HepG2 (cell line): ENCODE results near the gene NKPD1. TPM values are rescaled to one million over a fixed set of nuclear protein-coding genes. Genes with fewer than 3 reads are reported as not detected.
A peak's percentile ranks its signal among the peaks of the same experiment; 100 is the strongest.

ENCODE experiments used
- ELF3 ChIP-seq: IDR thresholded peaks from 2 replicates; pipeline ENCODE4 v1.6.1; 2016; ENCODE audit warnings: missing genetic modification reagents, missing compliant biosample characterization
- FOXK2 ChIP-seq: fragments of 450-650 bp; IDR thresholded peaks from 2 replicates; pipeline ENCODE4 v1.6.1; 2016
- MAZ ChIP-seq, 2 experiments: sonication (generic) in 1 of 2; formaldehyde crosslinking in 1 of 2; IDR thresholded peaks; 2 replicates each; pipeline versions ENCODE4 v1.5.0 to v1.6.1; 2012 to 2020; ENCODE audit warnings: low read depth in 2 of 2, mild to moderate bottlenecking in 2 of 2, borderline replicate concordance in 1 of 2, improper control_type of control experiment in 1 of 2, low read length in 1 of 2, missing genetic modification reagents in 1 of 2, moderate library complexity in 1 of 2
- NFYB ChIP-seq: sonication (generic); formaldehyde crosslinking; IDR thresholded peaks from 2 replicates; pipeline ENCODE4 v1.4.0; 2020; ENCODE audit warnings: missing genetic modification reagents
- SATB2 ChIP-seq: sonication (generic); formaldehyde crosslinking; IDR thresholded peaks from 2 replicates; pipeline ENCODE4 v1.5.0; 2020; ENCODE audit warnings: missing genetic modification reagents
- SETDB1 ChIP-seq: sonication (generic); formaldehyde crosslinking; IDR thresholded peaks from 2 replicates; pipeline ENCODE4 v1.5.1; 2020; ENCODE audit warnings: missing genetic modification reagents, mild to moderate bottlenecking, borderline replicate concordance
- SMAD3 ChIP-seq: sonication (generic); formaldehyde crosslinking; IDR thresholded peaks from 2 replicates; pipeline ENCODE4 v1.4.0; 2020; ENCODE audit warnings: missing genetic modification reagents
- SP2 ChIP-seq: sonication (generic); formaldehyde crosslinking; IDR thresholded peaks from 2 replicates; pipeline ENCODE4 v1.5.1; 2020; ENCODE audit warnings: mild to moderate bottlenecking, missing genetic modification reagents
- SP5 ChIP-seq: IDR thresholded peaks from 2 replicates; pipeline ENCODE4 v1.6.1; 2016; ENCODE audit warnings: low read depth, borderline replicate concordance
- YEATS2 ChIP-seq: sonication (generic); formaldehyde crosslinking; IDR thresholded peaks from 2 replicates; pipeline ENCODE4 v1.4.0; 2020; ENCODE audit warnings: missing genetic modification reagents, borderline replicate concordance
- ZFX ChIP-seq: sonication (generic); formaldehyde crosslinking; IDR thresholded peaks from 2 replicates; pipeline ENCODE4 v1.4.0; 2020; ENCODE audit warnings: mild to moderate bottlenecking, low read depth, missing genetic modification reagents, moderate library complexity
- ZKSCAN8 ChIP-seq: IDR thresholded peaks from 2 replicates; pipeline ENCODE4 v1.6.1; 2016; ENCODE audit warnings: borderline replicate concordance, missing genetic modification reagents, missing compliant biosample characterization
- ZNF180 ChIP-seq: sonication (generic); formaldehyde crosslinking; IDR thresholded peaks from 2 replicates; pipeline ENCODE4 v1.4.0; 2020; ENCODE audit warnings: low read depth, missing genetic modification reagents, borderline replicate concordance
- ZNF292 ChIP-seq: sonication (generic); formaldehyde crosslinking; IDR thresholded peaks from 2 replicates; pipeline ENCODE4 v1.8.1; 2022; ENCODE audit warnings: mild to moderate bottlenecking, low read depth, missing genetic modification reagents, borderline replicate concordance
- ZNF720 ChIP-seq: sonication (generic); formaldehyde crosslinking; IDR thresholded peaks from 2 replicates; pipeline ENCODE4 v1.4.0; 2020; ENCODE audit warnings: missing genetic modification reagents
- polyA plus RNA-seq, 8 experiments: library from polyadenylated mRNA; depleted of rRNA in 3 of 8; stranded (reverse) in 7 of 8; unstranded in 1 of 8; fragments of >200 nt; fragmentation: Illumina TruSeq in 4 of 8; extraction: Trizol in 4 of 8; gene quantifications; 2 replicates each; pipeline versions ENCODE4 v1.2.1 to v1.2.3, GENCODE V29; 2011 to 2016; ENCODE audit warnings: low read depth in 4 of 8, missing spikeins in 1 of 8, mixed read lengths in 1 of 8; ENCODE audit not compliant: insufficient read depth in 1 of 8
- total RNA-seq, 5 experiments: library from RNA; depleted of rRNA; stranded (reverse); fragments of >200 nt; fragmentation: Illumina TruSeq; extraction: Trizol; gene quantifications; 2 replicates each; pipeline ENCODE4 v1.2.3, GENCODE V29; 2016; ENCODE audit warnings: low read depth in 1 of 5
- TF ChIP-seq, protein P1 (sequence below): sonication (generic); formaldehyde crosslinking; IDR thresholded peaks from 2 replicates; pipeline ENCODE4 v1.4.0; 2020; ENCODE audit warnings: low read depth, missing genetic modification reagents
- TF ChIP-seq, protein P2 (sequence below): IDR thresholded peaks from 2 replicates; pipeline ENCODE4 v1.6.1; 2012; ENCODE audit warnings: inconsistent platforms
- TF ChIP-seq, protein P3 (sequence below): sonication (generic); formaldehyde crosslinking; conservative IDR thresholded peaks from 2 replicates; pipeline ENCODE4 v1.8.0; 2022; ENCODE audit warnings: mild to moderate bottlenecking, moderate library complexity, missing genetic modification reagents
- TF ChIP-seq, protein P4 (sequence below): sonication (generic); formaldehyde crosslinking; conservative IDR thresholded peaks from 2 replicates; pipeline ENCODE4 v1.4.0; 2020; ENCODE audit warnings: missing genetic modification reagents

The NKPD1 gene
- total and polyA plus RNA-seq, 2 of the 13 experiments (the other 11 are each of a cell fraction or from before 2014, with no cell fraction given): 0.03 TPM; not detected in 1

DNA sequence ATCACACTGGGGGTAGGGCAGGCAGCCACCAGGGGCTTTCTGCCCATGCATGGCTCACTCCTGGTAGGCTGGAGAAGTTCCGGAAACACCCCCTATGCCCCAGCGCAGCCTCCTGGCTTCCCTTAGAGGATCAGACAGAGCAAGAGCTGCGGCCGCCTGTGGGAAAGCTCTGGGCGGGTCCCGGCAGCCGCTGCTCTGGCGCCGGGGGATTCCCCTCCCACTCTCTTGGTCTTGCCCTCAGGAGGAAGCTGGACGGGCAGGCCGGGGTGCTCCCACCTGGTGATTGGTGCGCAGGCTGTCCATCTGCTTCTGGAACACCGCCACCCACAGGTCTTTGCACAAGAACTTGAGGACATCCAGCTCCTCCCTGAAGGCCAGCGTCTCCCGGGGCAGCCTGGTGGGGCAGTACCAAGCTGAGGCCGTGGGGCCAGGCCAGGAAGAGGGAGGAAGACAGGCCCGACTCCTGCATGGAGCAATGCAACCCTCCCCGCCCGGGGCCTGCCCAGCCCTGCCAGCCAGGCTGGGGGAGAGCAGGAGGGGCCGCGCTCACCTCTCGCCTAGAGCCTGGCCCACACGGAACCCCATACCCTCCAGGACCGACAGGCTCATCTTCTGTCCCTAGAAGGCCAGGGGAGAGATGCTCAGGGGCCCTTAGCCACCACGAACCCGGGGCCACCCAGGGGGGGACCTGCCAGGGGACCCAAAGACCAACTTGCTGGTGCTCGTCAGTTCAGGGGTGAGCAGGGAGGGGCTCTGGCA lies 4.0 kb upstream of the NKPD1 start (continued):
- TF ChIP-seq, protein P1, sequence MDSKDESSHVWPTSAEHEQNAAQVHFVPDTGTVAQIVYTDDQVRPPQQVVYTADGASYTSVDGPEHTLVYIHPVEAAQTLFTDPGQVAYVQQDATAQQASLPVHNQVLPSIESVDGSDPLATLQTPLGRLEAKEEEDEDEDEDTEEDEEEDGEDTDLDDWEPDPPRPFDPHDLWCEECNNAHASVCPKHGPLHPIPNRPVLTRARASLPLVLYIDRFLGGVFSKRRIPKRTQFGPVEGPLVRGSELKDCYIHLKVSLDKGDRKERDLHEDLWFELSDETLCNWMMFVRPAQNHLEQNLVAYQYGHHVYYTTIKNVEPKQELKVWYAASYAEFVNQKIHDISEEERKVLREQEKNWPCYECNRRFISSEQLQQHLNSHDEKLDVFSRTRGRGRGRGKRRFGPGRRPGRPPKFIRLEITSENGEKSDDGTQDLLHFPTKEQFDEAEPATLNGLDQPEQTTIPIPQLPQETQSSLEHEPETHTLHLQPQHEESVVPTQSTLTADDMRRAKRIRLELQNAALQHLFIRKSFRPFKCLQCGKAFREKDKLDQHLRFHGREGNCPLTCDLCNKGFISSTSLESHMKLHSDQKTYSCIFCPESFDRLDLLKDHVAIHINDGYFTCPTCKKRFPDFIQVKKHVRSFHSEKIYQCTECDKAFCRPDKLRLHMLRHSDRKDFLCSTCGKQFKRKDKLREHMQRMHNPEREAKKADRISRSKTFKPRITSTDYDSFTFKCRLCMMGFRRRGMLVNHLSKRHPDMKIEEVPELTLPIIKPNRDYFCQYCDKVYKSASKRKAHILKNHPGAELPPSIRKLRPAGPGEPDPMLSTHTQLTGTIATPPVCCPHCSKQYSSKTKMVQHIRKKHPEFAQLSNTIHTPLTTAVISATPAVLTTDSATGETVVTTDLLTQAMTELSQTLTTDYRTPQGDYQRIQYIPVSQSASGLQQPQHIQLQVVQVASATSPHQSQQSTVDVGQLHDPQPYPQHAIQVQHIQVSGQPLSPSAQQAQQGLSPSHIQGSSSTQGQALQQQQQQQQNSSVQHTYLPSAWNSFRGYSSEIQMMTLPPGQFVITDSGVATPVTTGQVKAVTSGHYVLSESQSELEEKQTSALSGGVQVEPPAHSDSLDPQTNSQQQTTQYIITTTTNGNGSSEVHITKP (CRISPR knock-in tag): peak; percentile 82
- TF ChIP-seq FOXK2 (no peak), ZKSCAN8 (CRISPR knock-in tag) (no peak), ZNF720 (CRISPR knock-in tag) (no peak), YEATS2 (peak; percentile 19; the same call in 1 of the 2 replicates), SATB2 (CRISPR knock-in tag) (no peak), ZNF292 (CRISPR knock-in tag) (peak; percentile 54; the same call in 1 of the 2 replicates), SETDB1 (no peak), SP5 (CRISPR knock-in tag) (peak; percentile 58; the same call in 1 of the 2 replicates), ELF3 (peak; percentile 15; the same call in 1 of the 2 replicates), ZNF180 (CRISPR knock-in tag) (no peak), ZFX (CRISPR knock-in tag) (peak; percentile 41; the same call in 1 of the 2 replicates), SMAD3 (CRISPR knock-in tag) (no peak), NFYB (CRISPR knock-in tag) (peak; percentile 80), SP2 (peak; percentile 70), MAZ (IDR thresholded peaks at IDR 0.05; ENCODE audit: borderline replicate concordance, low read depth, low read length) (no peak), MAZ (CRISPR knock-in tag; IDR thresholded peaks at IDR 0.05; ENCODE audit: low read depth) (0 out of 2 replicates have a peak, but pooled peaks have one; percentile 57)
- TF ChIP-seq, protein P2, sequence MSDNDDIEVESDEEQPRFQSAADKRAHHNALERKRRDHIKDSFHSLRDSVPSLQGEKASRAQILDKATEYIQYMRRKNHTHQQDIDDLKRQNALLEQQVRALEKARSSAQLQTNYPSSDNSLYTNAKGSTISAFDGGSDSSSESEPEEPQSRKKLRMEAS: 0 out of 2 replicates have a peak, but pooled peaks have one; percentile 24
- TF ChIP-seq, protein P3, sequence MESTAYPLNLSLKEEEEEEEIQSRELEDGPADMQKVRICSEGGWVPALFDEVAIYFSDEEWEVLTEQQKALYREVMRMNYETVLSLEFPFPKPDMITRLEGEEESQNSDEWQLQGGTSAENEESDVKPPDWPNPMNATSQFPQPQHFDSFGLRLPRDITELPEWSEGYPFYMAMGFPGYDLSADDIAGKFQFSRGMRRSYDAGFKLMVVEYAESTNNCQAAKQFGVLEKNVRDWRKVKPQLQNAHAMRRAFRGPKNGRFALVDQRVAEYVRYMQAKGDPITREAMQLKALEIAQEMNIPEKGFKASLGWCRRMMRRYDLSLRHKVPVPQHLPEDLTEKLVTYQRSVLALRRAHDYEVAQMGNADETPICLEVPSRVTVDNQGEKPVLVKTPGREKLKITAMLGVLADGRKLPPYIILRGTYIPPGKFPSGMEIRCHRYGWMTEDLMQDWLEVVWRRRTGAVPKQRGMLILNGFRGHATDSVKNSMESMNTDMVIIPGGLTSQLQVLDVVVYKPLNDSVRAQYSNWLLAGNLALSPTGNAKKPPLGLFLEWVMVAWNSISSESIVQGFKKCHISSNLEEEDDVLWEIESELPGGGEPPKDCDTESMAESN: 0 out of 2 replicates have a peak, but pooled peaks have one; percentile 46
- TF ChIP-seq, protein P4, sequence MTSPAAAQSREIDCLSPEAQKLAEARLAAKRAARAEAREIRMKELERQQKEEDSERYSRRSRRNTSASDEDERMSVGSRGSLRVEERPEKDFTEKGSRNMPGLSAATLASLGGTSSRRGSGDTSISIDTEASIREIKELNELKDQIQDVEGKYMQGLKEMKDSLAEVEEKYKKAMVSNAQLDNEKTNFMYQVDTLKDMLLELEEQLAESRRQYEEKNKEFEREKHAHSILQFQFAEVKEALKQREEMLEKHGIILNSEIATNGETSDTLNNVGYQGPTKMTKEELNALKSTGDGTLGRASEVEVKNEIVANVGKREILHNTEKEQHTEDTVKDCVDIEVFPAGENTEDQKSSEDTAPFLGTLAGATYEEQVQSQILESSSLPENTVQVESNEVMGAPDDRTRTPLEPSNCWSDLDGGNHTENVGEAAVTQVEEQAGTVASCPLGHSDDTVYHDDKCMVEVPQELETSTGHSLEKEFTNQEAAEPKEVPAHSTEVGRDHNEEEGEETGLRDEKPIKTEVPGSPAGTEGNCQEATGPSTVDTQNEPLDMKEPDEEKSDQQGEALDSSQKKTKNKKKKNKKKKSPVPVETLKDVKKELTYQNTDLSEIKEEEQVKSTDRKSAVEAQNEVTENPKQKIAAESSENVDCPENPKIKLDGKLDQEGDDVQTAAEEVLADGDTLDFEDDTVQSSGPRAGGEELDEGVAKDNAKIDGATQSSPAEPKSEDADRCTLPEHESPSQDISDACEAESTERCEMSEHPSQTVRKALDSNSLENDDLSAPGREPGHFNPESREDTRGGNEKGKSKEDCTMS (CRISPR knock-in tag): no peak
